Measurements from ENCODE around the gene SLC25A36.
"Not testable (repeated sequence)": the region's sequence is repeated elsewhere in the genome, so short reads cannot be mapped to it uniquely, and the experiment has no call there.

SLC25A36 gene

DNA sequence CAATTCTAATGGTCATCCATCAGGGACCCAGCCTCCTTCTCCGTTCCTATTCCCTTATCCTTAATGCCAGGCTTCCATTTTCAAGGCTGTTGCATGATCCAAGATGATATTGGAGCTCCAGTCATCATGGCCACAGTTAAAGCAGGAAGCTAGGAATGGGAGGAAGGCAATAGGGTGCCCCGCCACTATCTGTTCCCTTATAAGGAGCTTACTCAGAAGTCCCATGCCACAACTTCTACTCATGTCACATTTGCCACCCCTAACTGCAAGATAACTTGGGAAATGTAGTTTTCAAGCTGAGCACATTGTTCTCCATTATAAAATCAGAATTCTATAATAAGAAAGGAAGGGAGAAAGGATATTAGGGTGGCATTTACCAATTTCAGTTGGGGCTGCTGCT, 70.9 kb downstream of the SLC25A36 start:
- no peak overlapping the region for H2AK5ac ChIP-seq (ENCODE audit: low read length)
- no peak overlapping the region for H4K8ac ChIP-seq (ENCODE audit: low read depth, low read length)
- no peaks in the 10 kb centered on the region for H3K4me1 ChIP-seq (ENCODE audit: control insufficient read depth, low read depth, low read length)
- DNase-seq, result peak; percentile 37
- no peak overlapping the region for H3K27ac ChIP-seq (ENCODE audit: low read depth, low read length)
- H4K5ac ChIP-seq (ENCODE audit: low read length), result no peak overlapping the region
- no peaks in the 10 kb centered on the region for H3K36me3 ChIP-seq (ENCODE audit: control insufficient read depth, insufficient read depth, low read length)
- no peak overlapping the region for H3K56ac ChIP-seq (ENCODE audit: low read length)
- no peak overlapping the region for H2BK120ac ChIP-seq (ENCODE audit: low read depth, low read length)
- H2BK15ac ChIP-seq (replicated peaks; ENCODE audit: low read depth), result no peak overlapping the region
- no peaks in the 10 kb centered on the region for H3K27me3 ChIP-seq (ENCODE audit: insufficient read depth, low read length, poor library complexity)
- no peak overlapping the region for H3K18ac ChIP-seq (ENCODE audit: low read length)
- no peak overlapping the region for H3K9ac ChIP-seq (ENCODE audit: low read length)
- no peak overlapping the region for H3K23ac ChIP-seq (ENCODE audit: low read length)
- no peaks in the 10 kb centered on the region for H3K79me1 ChIP-seq (ENCODE audit: low read length)
- H3K4me2 ChIP-seq (ENCODE audit: low read length), result no peak overlapping the region
- H3K4me3 ChIP-seq (ENCODE audit: low read length), result no peak overlapping the region
- H3K4ac ChIP-seq (ENCODE audit: low read depth, low read length), result no peak overlapping the region
- whole genome bisulfite sequencing (ENCODE audit: extremely low coverage, insufficient coverage, low lambda C conversion rate), result no CpG with 5 or more reads among the region's 2 CpGs
- H2BK5ac ChIP-seq (ENCODE audit: low read length), result no peak overlapping the region
- no peaks in the 10 kb centered on the region for H3K79me2 ChIP-seq (ENCODE audit: control insufficient read depth, insufficient read depth, low read length)

DNA sequence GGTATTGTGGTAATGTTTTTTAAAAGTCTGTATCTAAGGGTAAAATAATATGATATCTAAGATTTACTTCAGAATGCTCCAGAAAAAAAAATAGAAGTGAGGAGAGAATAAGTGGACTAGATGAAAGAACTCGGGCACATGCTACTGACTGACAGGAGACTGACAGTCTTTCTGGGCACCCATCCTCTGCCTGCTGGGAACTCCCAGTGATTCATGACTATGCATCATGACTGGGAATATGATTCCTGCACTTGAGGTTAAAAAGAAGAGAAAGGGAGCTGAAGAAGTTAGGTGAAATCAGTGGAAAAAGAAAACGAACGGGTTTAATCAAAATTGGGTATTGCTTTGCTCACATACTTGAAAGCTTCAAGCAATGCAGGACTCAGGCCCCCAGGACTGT, 73.8 kb downstream of the SLC25A36 start:
- Histone ChIP-seq H3K4me2 (ENCODE audit: low read length) (no peak overlapping the region), H3K4me1 (ENCODE audit: control insufficient read depth, low read depth, low read length) (no peaks in the 10 kb centered on the region), H3K9ac (ENCODE audit: low read length) (no peak overlapping the region), H3K79me2 (ENCODE audit: control insufficient read depth, insufficient read depth, low read length) (no peaks in the 10 kb centered on the region), H2BK120ac (ENCODE audit: low read depth, low read length) (no peak overlapping the region), H3K36me3 (ENCODE audit: control insufficient read depth, insufficient read depth, low read length) (no peaks in the 10 kb centered on the region), H2BK5ac (ENCODE audit: low read length) (no peak overlapping the region), H2AK5ac (ENCODE audit: low read length) (no peak overlapping the region), H3K4me3 (ENCODE audit: low read length) (no peak overlapping the region), H3K27ac (ENCODE audit: low read depth, low read length) (no peak overlapping the region), H3K4ac (ENCODE audit: low read depth, low read length) (no peak overlapping the region), H3K56ac (ENCODE audit: low read length) (no peak overlapping the region), H3K23ac (ENCODE audit: low read length) (no peak overlapping the region), H3K79me1 (ENCODE audit: low read length) (no peaks in the 10 kb centered on the region), H4K5ac (ENCODE audit: low read length) (no peak overlapping the region), H4K8ac (ENCODE audit: low read depth, low read length) (no peak overlapping the region), H2BK15ac (replicated peaks; ENCODE audit: low read depth) (no peak overlapping the region), H3K18ac (ENCODE audit: low read length) (no peak overlapping the region), H3K27me3 (ENCODE audit: insufficient read depth, low read length, poor library complexity) (no peaks in the 10 kb centered on the region)
- WGBS (ENCODE audit: extremely low coverage, insufficient coverage, low lambda C conversion rate), result no CpG with 5 or more reads among the region's 3 CpGs
- no peak for DNase-seq

DNA sequence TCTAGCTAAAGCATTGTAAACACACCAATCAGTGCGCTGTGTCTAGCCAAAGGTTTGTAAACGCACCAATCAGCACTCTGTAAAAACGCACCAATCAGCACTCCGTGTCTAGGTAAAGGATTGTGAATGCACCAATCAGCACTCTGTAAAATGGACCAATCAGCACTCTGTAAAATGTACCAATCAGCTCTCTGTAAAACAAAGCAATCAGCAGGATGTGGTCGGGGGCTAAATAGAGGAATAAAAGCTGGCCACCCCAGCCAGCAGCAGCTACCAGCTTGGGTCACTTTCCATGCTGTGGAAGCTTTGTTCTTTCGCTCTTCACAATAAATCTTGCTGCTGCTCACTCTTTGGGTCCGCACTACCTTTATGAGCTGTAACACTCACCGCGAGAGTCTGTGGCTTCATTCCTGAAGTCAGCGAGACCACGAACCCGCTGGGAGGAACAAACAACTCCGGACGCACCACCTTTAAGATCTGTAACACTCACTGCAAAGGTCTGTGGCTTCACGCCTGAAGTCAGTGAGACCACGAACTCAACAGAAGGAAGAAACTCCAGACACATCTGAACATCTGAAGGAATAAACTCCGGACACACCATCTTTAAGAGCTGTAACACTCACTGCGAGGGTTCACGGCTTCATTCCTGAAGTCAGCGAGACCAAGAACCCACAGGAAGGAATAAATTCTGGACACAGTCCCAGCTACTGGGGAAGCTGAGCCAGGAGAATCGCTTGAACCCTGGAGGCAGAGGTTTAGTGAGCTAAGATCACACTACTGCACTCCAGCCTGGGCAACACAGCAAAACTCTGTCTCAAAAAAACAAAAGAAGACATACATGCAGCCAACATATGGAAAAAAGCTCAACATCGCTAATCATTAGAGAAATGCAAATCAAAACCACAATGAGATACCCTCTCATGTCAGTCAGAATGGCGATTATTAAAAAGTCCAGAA, 76.0 kb downstream of the SLC25A36 start:
- not testable (repeated sequence) for DNase-seq; H2BK120ac ChIP-seq (ENCODE audit: low read depth, low read length); H3K79me1 ChIP-seq (ENCODE audit: low read length); H3K27ac ChIP-seq (ENCODE audit: low read depth, low read length); H3K4ac ChIP-seq (ENCODE audit: low read depth, low read length); H3K9ac ChIP-seq (ENCODE audit: low read length); H4K8ac ChIP-seq (ENCODE audit: low read depth, low read length); H3K56ac ChIP-seq (ENCODE audit: low read length); H3K4me2 ChIP-seq (ENCODE audit: low read length); H3K23ac ChIP-seq (ENCODE audit: low read length); H3K27me3 ChIP-seq (ENCODE audit: insufficient read depth, low read length, poor library complexity); H2BK5ac ChIP-seq (ENCODE audit: low read length); H3K79me2 ChIP-seq (ENCODE audit: control insufficient read depth, insufficient read depth, low read length); H2BK15ac ChIP-seq (replicated peaks; ENCODE audit: low read depth); H2AK5ac ChIP-seq (ENCODE audit: low read length); H3K36me3 ChIP-seq (ENCODE audit: control insufficient read depth, insufficient read depth, low read length); H4K5ac ChIP-seq (ENCODE audit: low read length); H3K18ac ChIP-seq (ENCODE audit: low read length); H3K4me1 ChIP-seq (ENCODE audit: control insufficient read depth, low read depth, low read length); H3K4me3 ChIP-seq (ENCODE audit: low read length)
- WGBS (ENCODE audit: extremely low coverage, insufficient coverage, low lambda C conversion rate), result no CpG with 5 or more reads among the region's 23 CpGs

DNA sequence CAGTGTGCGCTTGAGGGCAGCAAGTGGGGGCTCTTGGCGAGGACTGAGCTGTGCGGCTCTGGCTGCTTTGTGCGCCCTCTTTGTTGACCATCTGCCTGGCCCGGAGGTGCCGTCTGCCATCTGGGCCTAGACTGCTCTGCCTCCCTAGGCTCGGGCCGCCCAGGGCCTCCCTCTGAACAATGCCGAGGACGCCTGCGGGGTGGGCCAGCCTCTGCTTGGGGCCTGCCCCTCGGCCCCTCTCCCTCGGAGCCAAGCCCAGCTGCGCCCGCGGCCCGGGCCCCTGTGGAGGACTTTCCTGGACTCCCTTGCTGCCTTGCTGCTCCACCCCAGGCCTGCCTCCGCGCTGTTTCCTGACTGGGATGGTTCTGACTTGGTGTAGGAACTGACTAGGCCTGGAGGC, 77.6 kb downstream of the SLC25A36 start:
- Histone ChIP-seq H3K27me3 (ENCODE audit: insufficient read depth, low read length, poor library complexity) (no peaks in the 10 kb centered on the region), H3K36me3 (ENCODE audit: control insufficient read depth, insufficient read depth, low read length) (no peaks in the 10 kb centered on the region), H3K9ac (ENCODE audit: low read length) (no peak overlapping the region), H3K23ac (ENCODE audit: low read length) (no peak overlapping the region), H3K18ac (ENCODE audit: low read length) (no peak overlapping the region), H3K79me1 (ENCODE audit: low read length) (no peaks in the 10 kb centered on the region), H3K4ac (ENCODE audit: low read depth, low read length) (no peak overlapping the region), H3K4me3 (ENCODE audit: low read length) (no peak overlapping the region), H3K27ac (ENCODE audit: low read depth, low read length) (no peak overlapping the region), H4K8ac (ENCODE audit: low read depth, low read length) (no peak overlapping the region), H3K79me2 (ENCODE audit: control insufficient read depth, insufficient read depth, low read length) (no peaks in the 10 kb centered on the region), H2BK5ac (ENCODE audit: low read length) (no peak overlapping the region), H3K4me2 (ENCODE audit: low read length) (no peak overlapping the region), H2BK15ac (replicated peaks; ENCODE audit: low read depth) (no peak overlapping the region), H3K4me1 (ENCODE audit: control insufficient read depth, low read depth, low read length) (no peaks in the 10 kb centered on the region), H3K56ac (ENCODE audit: low read length) (no peak overlapping the region), H2AK5ac (ENCODE audit: low read length) (no peak overlapping the region), H2BK120ac (ENCODE audit: low read depth, low read length) (no peak overlapping the region), H4K5ac (ENCODE audit: low read length) (no peak overlapping the region)
- WGBS (ENCODE audit: extremely low coverage, insufficient coverage, low lambda C conversion rate), result no CpG with 5 or more reads among the region's 19 CpGs
- no peak for DNase-seq

DNA sequence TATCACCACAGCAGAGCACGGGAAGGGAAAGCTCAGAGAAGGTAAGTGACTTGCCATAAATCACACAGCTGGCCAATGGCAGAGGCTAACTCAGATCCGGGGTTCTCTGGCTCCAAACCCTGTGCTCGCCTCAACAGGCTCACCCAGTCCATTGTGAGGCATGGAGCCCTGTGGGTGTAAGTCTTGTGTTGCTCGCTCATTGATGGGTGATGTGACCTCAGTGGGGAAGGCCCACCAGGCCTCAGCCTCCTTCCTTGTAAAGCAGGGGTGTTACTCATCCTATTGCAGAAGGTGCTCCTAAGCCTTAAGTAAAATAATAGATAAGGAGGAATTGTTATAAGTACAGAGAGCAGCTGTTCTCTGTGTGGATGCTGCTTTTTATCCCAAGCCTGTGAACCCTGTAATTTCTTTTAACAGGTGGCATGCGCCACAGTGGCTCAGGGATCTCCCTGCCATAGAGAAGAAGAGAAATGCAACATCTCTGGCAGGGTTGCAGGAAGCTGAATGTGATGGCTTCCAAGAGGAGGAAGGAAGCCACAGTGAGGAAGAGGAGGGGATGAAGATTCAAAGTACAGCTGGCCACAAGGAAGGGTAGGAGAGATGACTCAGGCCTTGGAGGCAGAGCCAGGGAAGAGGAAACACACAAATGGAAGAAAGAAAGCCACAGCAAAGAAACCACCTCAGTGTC, 78.7 kb downstream of the SLC25A36 start:
- no peak overlapping the region for H3K18ac ChIP-seq (ENCODE audit: low read length)
- no peak for DNase-seq
- no peak overlapping the region for H3K56ac ChIP-seq (ENCODE audit: low read length)
- no peaks in the 10 kb centered on the region for H3K27me3 ChIP-seq (ENCODE audit: insufficient read depth, low read length, poor library complexity)
- H3K4me2 ChIP-seq (ENCODE audit: low read length), result no peak overlapping the region
- H4K5ac ChIP-seq (ENCODE audit: low read length), result no peak overlapping the region
- H3K9ac ChIP-seq (ENCODE audit: low read length), result no peak overlapping the region
- H3K27ac ChIP-seq (ENCODE audit: low read depth, low read length), result no peak overlapping the region
- H3K4me3 ChIP-seq (ENCODE audit: low read length), result no peak overlapping the region
- H3K79me1 ChIP-seq (ENCODE audit: low read length), result no peaks in the 10 kb centered on the region
- no peak overlapping the region for H2BK120ac ChIP-seq (ENCODE audit: low read depth, low read length)
- H4K8ac ChIP-seq (ENCODE audit: low read depth, low read length), result no peak overlapping the region
- no peak overlapping the region for H3K23ac ChIP-seq (ENCODE audit: low read length)
- no peak overlapping the region for H2AK5ac ChIP-seq (ENCODE audit: low read length)
- H2BK15ac ChIP-seq (replicated peaks; ENCODE audit: low read depth), result no peak overlapping the region
- H3K36me3 ChIP-seq (ENCODE audit: control insufficient read depth, insufficient read depth, low read length), result no peaks in the 10 kb centered on the region
- H3K79me2 ChIP-seq (ENCODE audit: control insufficient read depth, insufficient read depth, low read length), result no peaks in the 10 kb centered on the region
- H2BK5ac ChIP-seq (ENCODE audit: low read length), result no peak overlapping the region
- no CpG with 5 or more reads among the region's 5 CpGs for WGBS (ENCODE audit: extremely low coverage, insufficient coverage, low lambda C conversion rate)
- H3K4me1 ChIP-seq (ENCODE audit: control insufficient read depth, low read depth, low read length), result no peaks in the 10 kb centered on the region
- no peak overlapping the region for H3K4ac ChIP-seq (ENCODE audit: low read depth, low read length)
